Gastroesophageal sphincter (tissue), 4 donors: ENCODE results near the gene DOK5. TPM values are rescaled to one million over a fixed set of nuclear protein-coding genes. Genes with fewer than 3 reads are reported as not detected.

Source experiments
- ATAC-seq: fragments of 150-250 bp; one replicate; pipeline ENCODE4 v1.9.1; 2016; ENCODE audit warnings: mild to moderate bottlenecking, moderate library complexity
- H3K27ac ChIP-seq, 4 donors: fragments of 200-600 bp; sonication (generic) in 3 of 4; 1 replicate in 3 of 4; 2 replicates in 1 of 4; pipeline ENCODE4 v1.5.1; 2016 to 2019
- H3K27me3 ChIP-seq: fragments of 200-600 bp; sonication (generic); one replicate; pipeline ENCODE4 v1.5.1; 2019
- H3K36me3 ChIP-seq, 2 donors: fragments of 200-600 bp; sonication (generic); one replicate each; pipeline ENCODE4 v1.5.1; 2019; ENCODE audit warnings: control low read depth in 1 of 2
- H3K4me1 ChIP-seq, 3 donors: fragments of 200-600 bp; sonication (generic); 1 replicate in 2 of 3; 2 replicates in 1 of 3; pipeline ENCODE4 v1.5.1; 2016 to 2019; ENCODE audit warnings: control low read depth in 2 of 3
- H3K4me3 ChIP-seq, 2 donors: fragments of 200-600 bp; sonication (generic); one replicate each; pipeline ENCODE4 v1.5.1; 2019; ENCODE audit warnings: mild to moderate bottlenecking in 1 of 2, moderate library complexity in 1 of 2
- H3K9me3 ChIP-seq, 3 donors: fragments of 200-600 bp; sonication (generic); one replicate each; pipeline ENCODE4 v1.5.1; 2017 to 2019; ENCODE audit warnings: control low read depth in 2 of 3
- CTCF ChIP-seq, 4 experiments: fragments of 200-600 bp in 2 of 4; fragments of 450-650 bp in 2 of 4; sonication (generic) in 1 of 4; IDR thresholded peaks; one replicate each; pipeline ENCODE4 v1.5.1; 2017 to 2019; ENCODE audit warnings: antibody characterized with exemption in 4 of 4, mild to moderate bottlenecking in 2 of 4, moderate library complexity in 2 of 4
- EP300 ChIP-seq: sonication (generic); formaldehyde crosslinking; IDR thresholded peaks from one replicate; pipeline ENCODE4 v1.6.1; 2017; ENCODE audit warnings: antibody characterized with exemption, mild to moderate bottlenecking
- POLR2A ChIP-seq, 2 donors: fragments of 450-650 bp; IDR thresholded peaks; one replicate each; pipeline ENCODE4 v1.6.1; 2017; ENCODE audit warnings: antibody characterized with exemption in 2 of 2, mild to moderate bottlenecking in 2 of 2, moderate library complexity in 1 of 2
- POLR2AphosphoS5 ChIP-seq: sonication (generic); formaldehyde crosslinking; IDR thresholded peaks from one replicate; pipeline ENCODE4 v1.6.1; 2017; ENCODE audit warnings: antibody characterized with exemption
- WGBS, 2 donors: methylation state at CpG; one replicate each; pipeline ENCODE4 v1.1.5; 2018; ENCODE audit warnings: low coverage in 1 of 2; 5-methylcytosine and 5-hydroxymethylcytosine counted together
- total RNA-seq, 4 donors: library from RNA; depleted of rRNA; stranded (reverse); fragments of >200 nt; gene quantifications; one replicate each; pipeline ENCODE4 v1.1.0, GENCODE V29; 2016

Gene DOK5
- total RNA-seq, 4 donors from 2014 or later, result 0.62 to 2.7 (median 1.4) TPM

DNA sequence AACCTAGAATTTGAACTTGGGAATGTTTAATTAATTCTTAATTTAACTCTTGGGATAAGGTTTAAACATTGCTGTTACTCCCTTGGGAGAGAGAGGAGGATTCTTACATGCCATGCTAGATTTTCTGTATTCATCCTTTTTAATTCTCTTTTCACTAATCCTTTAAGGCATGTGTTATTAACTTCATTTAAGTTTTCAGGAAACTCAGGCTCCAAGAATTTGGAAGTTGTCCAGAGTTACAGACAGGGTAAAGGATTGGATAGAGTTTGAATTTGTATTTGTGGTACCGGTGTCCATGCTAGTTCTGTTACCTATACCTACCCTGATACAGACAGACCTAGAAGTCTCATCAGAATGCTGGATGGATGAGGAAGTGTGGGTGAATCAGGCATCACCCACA lies 23.7 kb downstream of the DOK5 start:
- ATAC-seq, result no peak
- Histone ChIP-seq H3K4me1 (no peaks in the 10 kb centered on the region), H3K36me3 (no peaks in the 10 kb centered on the region), H3K27ac (no peak overlapping the region), H3K9me3 (no peaks in the 10 kb centered on the region), H3K4me3 (no peak overlapping the region), H3K27me3 (no peaks in the 10 kb centered on the region)
- 80 to 86% methylated on average over 1 of the region's 1 CpG for WGBS, 2 donors
- TF ChIP-seq CTCF (IDR thresholded peaks at IDR 0.05) (no peak), EP300 (no peak), POLR2AphosphoS5 (no peak), POLR2A (IDR thresholded peaks at IDR 0.05) (no peak)

- Histone ChIP-seq H3K36me3 (no peaks in the 10 kb centered on the region), H3K27ac (no peak overlapping the region), H3K27me3 (no peaks in the 10 kb centered on the region), H3K4me1 (no peaks in the 10 kb centered on the region), H3K4me3 (no peak overlapping the region), H3K9me3 (no peaks in the 10 kb centered on the region)
- WGBS, 2 donors, result 69 to 76% methylated on average over 4 of the region's 4 CpGs
- TF ChIP-seq POLR2AphosphoS5, result no peak
- TF ChIP-seq CTCF (IDR thresholded peaks at IDR 0.05), result no peak
- TF ChIP-seq POLR2A (IDR thresholded peaks at IDR 0.05), result no peak
- no peak for TF ChIP-seq EP300
- no peak for ATAC-seq
Measured at GRCh38 chr20:54502179-54502578, 26.8 kb downstream of the DOK5 start.

- Histone ChIP-seq H3K9me3 (no peaks in the 10 kb centered on the region), H3K36me3 (no peaks in the 10 kb centered on the region), H3K27ac (no peak overlapping the region), H3K27me3 (no peaks in the 10 kb centered on the region), H3K4me1 (no peaks in the 10 kb centered on the region), H3K4me3 (no peak overlapping the region)
- TF ChIP-seq POLR2AphosphoS5, result no peak
- TF ChIP-seq EP300, result no peak
- no peak for TF ChIP-seq POLR2A (IDR thresholded peaks at IDR 0.05)
- TF ChIP-seq CTCF (IDR thresholded peaks at IDR 0.05), result no peak
- no peak for ATAC-seq
- 98 to 100% methylated on average over 4 to 6 of the region's 6 CpGs for WGBS, 2 donors
Measured at GRCh38 chr20:54506643-54507042, 31.2 kb downstream of the DOK5 start.

DNA sequence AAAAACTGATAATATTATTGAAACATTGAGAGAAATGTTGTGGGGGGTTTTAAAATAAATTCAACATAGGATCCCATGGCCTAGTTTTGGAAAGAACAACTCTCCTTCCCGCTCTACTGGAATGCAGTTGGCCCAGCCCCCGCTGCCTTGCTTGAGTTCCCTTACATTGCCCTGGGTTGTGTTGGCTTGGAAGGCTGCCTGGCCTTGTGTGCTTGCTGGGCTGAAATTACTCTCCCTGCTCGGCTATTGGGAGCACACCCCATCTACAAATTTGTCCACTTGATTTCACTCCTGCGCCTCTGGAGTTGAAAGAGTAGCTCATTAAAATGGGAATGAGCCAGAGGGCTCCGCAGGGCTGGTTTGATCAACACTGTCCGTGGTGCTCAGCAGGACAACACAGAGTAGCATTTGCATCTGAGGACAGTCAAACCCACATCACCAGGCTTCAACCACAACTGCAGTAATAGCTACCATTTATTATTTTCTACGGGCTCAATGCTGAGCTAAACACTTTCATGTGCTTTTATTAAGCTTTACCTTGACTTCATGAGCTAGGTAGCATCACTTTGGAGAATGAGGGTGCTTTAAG lies 35.2 kb downstream of the DOK5 start:
- TF ChIP-seq EP300 (no peak), POLR2A (IDR thresholded peaks at IDR 0.05) (no peak), CTCF (IDR thresholded peaks at IDR 0.05) (no peak), POLR2AphosphoS5 (no peak)
- ATAC-seq, result no peak

DNA sequence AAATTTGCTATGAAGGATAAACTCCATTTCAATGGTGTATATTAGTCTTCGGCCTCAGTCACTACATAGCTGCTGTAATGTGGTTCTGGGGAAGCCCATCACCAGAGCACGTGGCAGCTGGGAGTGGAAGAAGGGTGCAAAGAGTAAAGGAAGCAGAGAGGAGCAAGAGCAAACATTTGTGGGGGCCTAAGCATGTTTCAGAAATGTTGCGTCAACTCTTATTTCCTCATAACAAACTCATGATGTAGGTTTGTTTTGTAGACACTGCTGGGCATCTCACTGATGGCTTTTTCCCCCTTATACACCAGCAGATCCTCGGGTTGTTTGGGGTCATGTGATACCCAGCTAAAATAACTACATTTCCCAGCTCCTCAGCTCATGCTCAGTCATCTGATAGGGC lies 37.3 kb downstream of the DOK5 start:
- Histone ChIP-seq H3K4me3 (no peak overlapping the region), H3K27ac (no peak overlapping the region), H3K9me3 (peaks cover 0 to 9% (median 0%) of the 10 kb centered on the region in 3 donors), H3K4me1 (no peaks in the 10 kb centered on the region), H3K36me3 (no peaks in the 10 kb centered on the region), H3K27me3 (no peaks in the 10 kb centered on the region)
- 80 to 85% methylated on average over 4 of the region's 4 CpGs for WGBS, 2 donors
- ATAC-seq, result no peak
- TF ChIP-seq POLR2A (IDR thresholded peaks at IDR 0.05), result no peak
- TF ChIP-seq EP300, result no peak

More for the DNA sequence above, 35.2 kb downstream of the DOK5 start:
- Histone ChIP-seq H3K27ac (no peak overlapping the region), H3K9me3 (peaks cover 0 to 9% (median 0%) of the 10 kb centered on the region in 3 donors), H3K4me1 (no peaks in the 10 kb centered on the region), H3K27me3 (no peaks in the 10 kb centered on the region), H3K36me3 (no peaks in the 10 kb centered on the region), H3K4me3 (no peak overlapping the region)
- 53 to 71% methylated on average over 3 to 6 of the region's 7 CpGs for WGBS, 2 donors
